T-cell (primary cell): ENCODE results near the gene EYA4. TPM values are rescaled to one million over a fixed set of nuclear protein-coding genes. Genes with fewer than 3 reads are reported as not detected.

Experiments used
- ATAC-seq, 4 experiments: fragments of 200-7000 bp in 3 of 4; fragments of 150-1000 bp in 1 of 4; cut with Tn5 transposase; replicated peaks in 1 of 4; 1 replicate in 3 of 4; 2 replicates in 1 of 4; pipeline ENCODE4 v1.10.0; 2021; ENCODE audit warnings: moderate library complexity in 3 of 4, mild to moderate bottlenecking in 2 of 4, moderate number of reproducible peaks in 1 of 4
- CTCF ChIA-PET, 2 donors: fragments of 300-600 bp; sonication (Branson Sonifier 250); formaldehyde crosslinking; loops; one replicate each; lab custom pipeline; 2022; ENCODE audit warnings: antibody characterized with exemption in 2 of 2; lab: Charles Lee
- POLR2A ChIA-PET, 2 donors: fragments of 300-600 bp; sonication (Branson Sonifier 250); formaldehyde crosslinking; loops; one replicate each; lab custom pipeline; 2022; ENCODE audit warnings: antibody characterized with exemption in 2 of 2; lab: Charles Lee
- DNase-seq, 35 experiments: peaks; one replicate each; pipeline versions ENCODE4 v3.0.0 to v3.0.0-alpha.2; 2013 to 2023
- H3K27ac ChIP-seq: one replicate; pipeline ENCODE4 v1.5.1; 2013; ENCODE audit warnings: low read length
- H3K27me3 ChIP-seq, 2 experiments: replicated peaks in 1 of 2; 1 replicate in 1 of 2; 2 replicates in 1 of 2; pipeline versions ENCODE4 v1.6.1 to v1.7.0; 2013; ENCODE audit warnings: low read length in 1 of 2, mixed read lengths in 1 of 2; ENCODE audit not compliant: control insufficient read depth in 2 of 2, insufficient read depth in 2 of 2; ENCODE audit errors: extremely low read depth in 1 of 2
- H3K36me3 ChIP-seq, 2 donors: 1 replicate in 1 of 2; 2 replicates in 1 of 2; pipeline versions ENCODE4 v1.6.1 to v1.7.0; 2013; ENCODE audit warnings: low read length in 1 of 2; ENCODE audit not compliant: control insufficient read depth in 2 of 2, insufficient read depth in 1 of 2; ENCODE audit errors: extremely low read depth in 1 of 2
- H3K4me1 ChIP-seq, 2 experiments: 1 replicate in 1 of 2; 2 replicates in 1 of 2; pipeline versions ENCODE4 v1.6.1 to v1.7.0; 2013; ENCODE audit warnings: low read length in 2 of 2, mixed read lengths in 1 of 2; ENCODE audit not compliant: insufficient read depth in 2 of 2, control insufficient read depth in 1 of 2; ENCODE audit errors: extremely low read depth in 1 of 2
- H3K4me3 ChIP-seq, 2 donors: 1 replicate in 1 of 2; 2 replicates in 1 of 2; pipeline versions ENCODE4 v1.5.1 to v1.7.0; 2013; ENCODE audit warnings: mild to moderate bottlenecking in 2 of 2, low read length in 1 of 2, moderate library complexity in 1 of 2; ENCODE audit not compliant: control insufficient read depth in 1 of 2; ENCODE audit errors: extremely low read depth in 1 of 2
- H3K9me3 ChIP-seq: 2 replicates; pipeline ENCODE4 v1.7.0; 2013
- H3K27ac Mint-ChIP-seq, 2 donors: one replicate each; pipeline ENCODE4 v1.8.0; 2020 to 2021; ENCODE audit warnings: mild to moderate bottlenecking in 2 of 2, mixed read lengths in 2 of 2
- H3K27me3 Mint-ChIP-seq, 2 donors: one replicate each; pipeline ENCODE4 v1.8.0; 2021 to 2022; ENCODE audit warnings: mixed read lengths in 2 of 2
- H3K36me3 Mint-ChIP-seq: one replicate; pipeline ENCODE4 v1.8.0; 2021; ENCODE audit warnings: mixed read lengths
- H3K4me1 Mint-ChIP-seq, 3 donors: one replicate each; pipeline ENCODE4 v1.8.0; 2020 to 2022; ENCODE audit warnings: mixed read lengths in 3 of 3, mild to moderate bottlenecking in 1 of 3
- H3K4me3 Mint-ChIP-seq, 3 donors: one replicate each; pipeline ENCODE4 v1.8.0; 2020 to 2022; ENCODE audit warnings: mild to moderate bottlenecking in 3 of 3, mixed read lengths in 3 of 3, moderate library complexity in 3 of 3
- H3K9me3 Mint-ChIP-seq, 3 donors: one replicate each; pipeline ENCODE4 v1.8.0; 2020 to 2022; ENCODE audit warnings: mixed read lengths in 3 of 3
- WGBS: methylation state at CpG from one replicate; pipeline ENCODE4 v1.1.5; 2013; ENCODE audit warnings: missing lambda C conversion rate; ENCODE audit not compliant: insufficient coverage; 5-methylcytosine and 5-hydroxymethylcytosine counted together
- total RNA-seq, 35 experiments: library from RNA in 6 of 35; stranded (reverse) in 6 of 35; fragments of 120-200 nt in 1 of 35; gene quantifications; one replicate each; pipeline versions ENCODE4 v1.2.1 to v1.2.4 and lab custom pipeline; 2013 to 2026

The EYA4 gene
- total RNA-seq, 5 donors from 2014 or later (not counting 1 experiment from before 2014, with no cell fraction given): 0.22 TPM; not detected in 4

DNA sequence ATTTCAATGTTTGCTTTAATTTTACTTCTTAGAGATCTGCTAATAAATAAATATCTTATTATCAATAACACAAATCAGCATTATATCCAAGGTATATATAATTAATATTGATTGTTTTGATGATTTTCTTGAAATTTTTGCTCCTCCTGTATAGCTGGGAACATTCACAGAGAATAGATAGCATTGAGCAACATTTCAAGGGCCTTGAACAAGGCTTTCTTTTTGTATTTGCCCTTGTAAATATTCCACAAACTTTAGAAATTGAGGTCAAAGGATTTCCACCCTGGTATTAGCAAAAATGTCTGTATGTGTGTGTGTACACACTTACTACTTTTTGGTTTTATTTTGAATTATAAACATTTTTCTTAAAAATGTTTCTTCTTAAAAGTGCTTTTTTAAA is 205.6 kb downstream of the EYA4 start:
- Histone ChIP-seq H3K9me3 (no peaks in the 10 kb centered on the region), H3K4me3 (no peak overlapping the region), H3K27me3 (no peaks in the 10 kb centered on the region), H3K4me1 (no peaks in the 10 kb centered on the region), H3K27ac (no peak overlapping the region), H3K36me3 (no peaks in the 10 kb centered on the region)
- ATAC-seq (no peak), DNase-seq (no peak)
- ChIA-PET CTCF (no interaction called here), POLR2A (no interaction called here)
- H3K4me3 Mint-ChIP-seq: no peak overlapping the region
- H3K4me1 Mint-ChIP-seq: no peaks in the 10 kb centered on the region
- no peaks in the 10 kb centered on the region for H3K27me3 Mint-ChIP-seq
- H3K36me3 Mint-ChIP-seq: no peaks in the 10 kb centered on the region
- H3K9me3 Mint-ChIP-seq: no peaks in the 10 kb centered on the region
- no peak overlapping the region for H3K27ac Mint-ChIP-seq

- H3K27ac Mint-ChIP-seq: no peak overlapping the region
- no peak overlapping the region for H3K27ac ChIP-seq
- no peaks in the 10 kb centered on the region for H3K36me3 ChIP-seq
- no peaks in the 10 kb centered on the region for H3K4me1 Mint-ChIP-seq
- H3K4me3 ChIP-seq: no peak overlapping the region
- H3K9me3 ChIP-seq: no peaks in the 10 kb centered on the region
- H3K27me3 Mint-ChIP-seq: no peaks in the 10 kb centered on the region
- CTCF ChIA-PET: no interaction called here
- no peaks in the 10 kb centered on the region for H3K27me3 ChIP-seq
- DNase-seq: no peak
- POLR2A ChIA-PET: no interaction called here
- no peak for ATAC-seq
- H3K9me3 Mint-ChIP-seq: no peaks in the 10 kb centered on the region
- H3K4me3 Mint-ChIP-seq: no peak overlapping the region
- H3K4me1 ChIP-seq: no peaks in the 10 kb centered on the region
- no peaks in the 10 kb centered on the region for H3K36me3 Mint-ChIP-seq
Measured at GRCh38 chr6:133447924-133448323, 206.8 kb downstream of the EYA4 start.

GRCh38 chr6:133456439-133456838 is 215.3 kb downstream of the EYA4 start:
- H3K27ac ChIP-seq: no peak overlapping the region

DNA sequence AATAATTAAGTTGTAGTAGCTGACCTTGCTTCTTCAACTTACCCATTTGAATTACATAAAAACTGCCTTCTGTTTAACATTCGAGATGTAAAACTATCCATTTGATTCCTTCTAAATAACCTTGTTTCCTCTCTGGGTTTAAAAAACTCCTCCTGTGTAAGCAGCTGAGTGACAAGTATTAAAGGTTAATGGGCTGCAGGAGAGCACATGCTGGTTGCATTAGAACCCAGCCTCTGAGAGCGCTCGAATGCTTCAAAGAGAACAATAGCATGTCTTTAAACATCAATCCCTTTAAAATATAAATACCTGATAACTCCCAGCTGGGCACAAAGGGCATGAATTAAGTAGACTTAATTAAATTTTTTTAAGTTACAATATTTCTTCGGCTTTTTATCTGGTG is 215.8 kb downstream of the EYA4 start:
- DNase-seq (no peak), ATAC-seq (no peak)
- Histone ChIP-seq H3K4me1 (no peaks in the 10 kb centered on the region), H3K27ac (no peak overlapping the region), H3K27me3 (peaks cover 0 to 2% of the 10 kb centered on the region in 2 experiments), H3K9me3 (no peaks in the 10 kb centered on the region), H3K4me3 (no peak overlapping the region), H3K36me3 (no peaks in the 10 kb centered on the region)
- Mint-ChIP-seq H3K4me1 (no peaks in the 10 kb centered on the region), H3K27me3 (no peaks in the 10 kb centered on the region), H3K4me3 (no peak overlapping the region), H3K27ac (no peak overlapping the region), H3K36me3 (no peaks in the 10 kb centered on the region), H3K9me3 (no peaks in the 10 kb centered on the region)
- ChIA-PET POLR2A (no interaction called here), CTCF (no interaction called here)
- WGBS: no CpG with 5 or more reads among the region's 4 CpGs

More at GRCh38 chr6:133456439-133456838, 215.3 kb downstream of the EYA4 start:
- H3K27me3 Mint-ChIP-seq: no peaks in the 10 kb centered on the region
- H3K9me3 ChIP-seq: no peaks in the 10 kb centered on the region
- H3K27ac Mint-ChIP-seq: no peak overlapping the region
- CTCF ChIA-PET: no interaction called here
- H3K27me3 ChIP-seq: peaks cover 0 to 2% of the 10 kb centered on the region in 2 experiments
- no peak overlapping the region for H3K4me3 ChIP-seq
- no peaks in the 10 kb centered on the region for H3K36me3 ChIP-seq
- H3K36me3 Mint-ChIP-seq: no peaks in the 10 kb centered on the region
- POLR2A ChIA-PET: no interaction called here
- no peaks in the 10 kb centered on the region for H3K9me3 Mint-ChIP-seq
- no peak overlapping the region for H3K4me3 Mint-ChIP-seq
- H3K4me1 Mint-ChIP-seq: no peaks in the 10 kb centered on the region
- no peak for ATAC-seq
- H3K4me1 ChIP-seq: no peaks in the 10 kb centered on the region
- WGBS: 93% methylated on average over 5 of the region's 7 CpGs
- DNase-seq: no peak

- CTCF ChIA-PET: no interaction called here
Measured at GRCh38 chr6:133460101-133460500, 218.9 kb downstream of the EYA4 start.

DNA sequence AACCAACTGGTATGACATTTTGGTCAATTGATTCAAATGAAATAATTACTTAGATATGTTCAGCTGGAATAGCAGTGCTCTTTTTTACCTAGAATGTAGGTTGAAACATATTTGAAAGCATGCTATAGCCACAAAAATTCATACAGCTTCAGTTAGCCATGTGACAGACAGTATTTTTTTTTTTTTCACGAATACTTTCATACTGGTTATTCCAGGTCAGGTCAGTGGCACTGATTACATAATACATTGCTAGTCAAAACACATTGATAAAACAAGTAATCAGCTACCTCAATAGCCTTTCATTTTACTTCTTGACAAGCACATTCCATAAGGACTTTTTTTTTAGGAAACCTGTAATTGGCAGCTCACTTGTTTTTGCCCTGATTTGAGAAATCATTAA is 222.6 kb downstream of the EYA4 start:
- no peak for DNase-seq
- WGBS: 50% methylated on average over 1 of the region's 1 CpG
- ChIA-PET CTCF (interaction anchor here in 1 of 2 donors (0.7 kb wide), 1 partner anchor 294 kb away, joined by 4 read pairs; no protein-coding TSS in a partner anchor), POLR2A (interaction anchor here in 1 of 2 donors (0.7 kb wide), 1 partner anchor 240 kb away, joined by 8 read pairs; no protein-coding TSS in a partner anchor)
- H3K27ac Mint-ChIP-seq: no peak overlapping the region
- H3K4me1 ChIP-seq: no peaks in the 10 kb centered on the region
- H3K36me3 ChIP-seq: no peaks in the 10 kb centered on the region
- no peaks in the 10 kb centered on the region for H3K4me1 Mint-ChIP-seq
- H3K36me3 Mint-ChIP-seq: no peaks in the 10 kb centered on the region
- no peaks in the 10 kb centered on the region for H3K27me3 ChIP-seq
- H3K27ac ChIP-seq: no peak overlapping the region
- no peak for ATAC-seq
- no peak overlapping the region for H3K4me3 Mint-ChIP-seq
- H3K9me3 Mint-ChIP-seq: no peaks in the 10 kb centered on the region
- no peak overlapping the region for H3K4me3 ChIP-seq
- H3K27me3 Mint-ChIP-seq: no peaks in the 10 kb centered on the region
- H3K9me3 ChIP-seq: no peaks in the 10 kb centered on the region

More at GRCh38 chr6:133460101-133460500, 218.9 kb downstream of the EYA4 start:
- Histone ChIP-seq H3K27ac (no peak overlapping the region), H3K27me3 (peaks cover 0 to 2% of the 10 kb centered on the region in 2 experiments), H3K4me1 (no peaks in the 10 kb centered on the region), H3K9me3 (no peaks in the 10 kb centered on the region), H3K36me3 (no peaks in the 10 kb centered on the region), H3K4me3 (no peak overlapping the region)
- WGBS: no CpG with 5 or more reads among the region's 2 CpGs
- H3K27ac Mint-ChIP-seq: no peak overlapping the region
- POLR2A ChIA-PET: no interaction called here
- no peak overlapping the region for H3K4me3 Mint-ChIP-seq
- no peaks in the 10 kb centered on the region for H3K27me3 Mint-ChIP-seq
- DNase-seq (no peak), ATAC-seq (no peak)
- no peaks in the 10 kb centered on the region for H3K36me3 Mint-ChIP-seq
- H3K4me1 Mint-ChIP-seq: no peaks in the 10 kb centered on the region
- no peaks in the 10 kb centered on the region for H3K9me3 Mint-ChIP-seq

DNA sequence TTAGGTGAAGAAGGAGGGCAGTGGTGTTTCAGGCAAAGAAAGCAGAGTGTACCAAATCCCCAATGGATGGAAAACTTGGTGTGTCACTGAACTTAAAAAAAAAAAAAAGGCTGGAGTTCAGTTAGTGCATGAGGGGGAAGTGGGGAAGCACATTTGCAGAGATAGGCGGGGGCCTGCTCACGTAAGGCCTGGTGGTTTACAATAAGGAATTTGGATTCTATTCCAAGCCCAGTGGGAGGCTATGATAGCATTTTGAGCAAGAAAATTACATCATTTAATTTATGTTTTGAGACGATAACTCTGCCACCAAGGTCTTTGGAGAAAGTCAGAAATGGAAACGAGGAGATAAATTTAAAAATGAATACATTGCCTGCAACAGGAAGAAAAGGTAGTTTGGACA is 225.5 kb downstream of the EYA4 start:
- Histone ChIP-seq H3K27me3 (no peaks in the 10 kb centered on the region), H3K4me1 (no peaks in the 10 kb centered on the region), H3K9me3 (no peaks in the 10 kb centered on the region), H3K36me3 (no peaks in the 10 kb centered on the region), H3K27ac (no peak overlapping the region), H3K4me3 (no peak overlapping the region)
- Mint-ChIP-seq H3K27ac (no peak overlapping the region), H3K9me3 (no peaks in the 10 kb centered on the region), H3K4me3 (no peak overlapping the region), H3K36me3 (no peaks in the 10 kb centered on the region), H3K4me1 (no peaks in the 10 kb centered on the region), H3K27me3 (no peaks in the 10 kb centered on the region)
- ChIA-PET CTCF (no interaction called here), POLR2A (no interaction called here)
- DNase-seq (no peak), ATAC-seq (no peak)
- WGBS: 79% methylated on average over 2 of the region's 4 CpGs
